Loucy (cell line): ENCODE results near the gene SULT1C4.

Experiments
- EZH2phosphoT487 ChIP-seq: fragments of 200-600 bp; IDR thresholded peaks from 2 replicates; pipeline ENCODE4 v1.6.1; 2018; ENCODE audit warnings: antibody characterized with exemption, mild to moderate bottlenecking, moderate library complexity, borderline replicate concordance
- TF ChIP-seq, protein P1 (sequence below): fragments of 200-600 bp; sonication (generic); conservative IDR thresholded peaks from 2 replicates; pipeline ENCODE4 v1.5.1; 2014; ENCODE audit warnings: mild to moderate bottlenecking, antibody characterized with exemption, low read length

DNA sequence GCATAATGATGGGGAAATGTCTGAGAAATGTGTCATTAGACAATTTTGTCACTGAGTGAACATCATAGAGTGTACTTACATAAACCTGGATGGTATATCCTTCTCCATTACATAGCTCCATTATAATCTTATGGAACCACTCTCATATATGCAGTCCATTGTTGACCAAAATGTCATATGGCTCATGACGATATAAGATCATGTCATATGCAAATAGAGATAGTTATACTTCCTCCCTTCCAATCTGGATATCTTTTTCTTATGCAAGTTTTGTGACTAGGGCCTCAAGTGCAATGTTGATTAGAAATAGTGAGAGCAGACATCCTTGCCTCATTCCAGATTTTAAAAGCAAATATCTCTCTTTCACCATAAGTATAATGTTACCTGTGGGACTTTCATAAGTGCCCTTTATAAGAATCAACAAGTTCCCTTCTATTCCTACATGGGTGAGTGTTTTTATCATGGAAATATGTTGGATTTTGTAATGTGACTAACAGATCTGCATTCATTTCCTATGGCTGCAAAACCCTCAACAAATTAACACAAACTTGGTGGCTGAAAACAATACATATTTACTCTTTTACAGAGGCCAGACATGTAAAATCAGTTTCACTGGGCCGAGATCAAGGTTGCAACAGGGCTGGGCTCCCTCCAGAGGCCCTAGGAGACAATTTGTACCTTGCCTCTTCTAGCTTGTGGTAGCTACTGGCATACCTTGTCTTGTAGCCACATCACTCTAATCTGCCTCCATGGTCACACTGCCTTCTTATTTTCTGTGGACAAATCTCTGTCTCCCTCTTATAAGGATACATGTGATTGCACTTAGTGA, 21.6 kb upstream of the SULT1C4 start:
- TF ChIP-seq, protein P1, sequence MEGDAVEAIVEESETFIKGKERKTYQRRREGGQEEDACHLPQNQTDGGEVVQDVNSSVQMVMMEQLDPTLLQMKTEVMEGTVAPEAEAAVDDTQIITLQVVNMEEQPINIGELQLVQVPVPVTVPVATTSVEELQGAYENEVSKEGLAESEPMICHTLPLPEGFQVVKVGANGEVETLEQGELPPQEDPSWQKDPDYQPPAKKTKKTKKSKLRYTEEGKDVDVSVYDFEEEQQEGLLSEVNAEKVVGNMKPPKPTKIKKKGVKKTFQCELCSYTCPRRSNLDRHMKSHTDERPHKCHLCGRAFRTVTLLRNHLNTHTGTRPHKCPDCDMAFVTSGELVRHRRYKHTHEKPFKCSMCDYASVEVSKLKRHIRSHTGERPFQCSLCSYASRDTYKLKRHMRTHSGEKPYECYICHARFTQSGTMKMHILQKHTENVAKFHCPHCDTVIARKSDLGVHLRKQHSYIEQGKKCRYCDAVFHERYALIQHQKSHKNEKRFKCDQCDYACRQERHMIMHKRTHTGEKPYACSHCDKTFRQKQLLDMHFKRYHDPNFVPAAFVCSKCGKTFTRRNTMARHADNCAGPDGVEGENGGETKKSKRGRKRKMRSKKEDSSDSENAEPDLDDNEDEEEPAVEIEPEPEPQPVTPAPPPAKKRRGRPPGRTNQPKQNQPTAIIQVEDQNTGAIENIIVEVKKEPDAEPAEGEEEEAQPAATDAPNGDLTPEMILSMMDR, result no peak
- no peak for TF ChIP-seq EZH2phosphoT487
